GM21515 (cell line): ENCODE results near the gene CACHD1.
"Not testable (repeated sequence)": the region's sequence is repeated elsewhere in the genome, so short reads cannot be mapped to it uniquely, and the experiment has no call there.

ENCODE experiments used
- ATAC-seq: cut with Tn5 transposase; IDR thresholded peaks from one replicate; pipeline ENCODE4 v1.9.1; 2021; ENCODE audit not compliant: unreplicated experiment

The CACHD1 gene

DNA sequence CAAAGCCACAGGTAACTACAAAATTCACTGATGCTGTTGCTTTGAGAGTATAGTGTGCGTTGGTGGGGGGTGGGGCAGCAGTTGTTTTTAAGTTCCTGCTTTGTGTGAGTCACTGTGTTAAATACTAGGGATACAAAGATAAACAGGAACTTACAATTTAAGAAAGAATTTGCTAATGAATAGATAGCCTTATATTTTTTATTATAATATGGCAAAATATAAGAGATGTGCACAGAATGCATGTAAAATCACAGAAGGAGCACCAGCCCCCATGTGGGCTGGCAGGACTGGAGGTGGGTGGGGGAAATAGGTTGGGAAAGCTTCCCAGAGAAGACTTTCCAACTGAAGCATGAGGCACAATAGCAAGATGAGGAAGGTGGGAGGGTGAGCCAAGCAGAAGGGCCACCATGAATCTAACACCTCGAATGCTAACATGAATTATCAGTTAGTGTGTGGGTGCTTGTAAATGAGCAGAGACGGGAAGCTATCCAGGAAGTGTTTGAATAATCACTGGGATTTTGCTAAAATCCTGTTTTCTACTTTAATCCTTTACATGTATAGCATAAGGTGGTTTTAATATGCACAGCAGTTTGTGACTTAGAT is 217.9 kb downstream of the CACHD1 start:
- ATAC-seq: no peak

DNA sequence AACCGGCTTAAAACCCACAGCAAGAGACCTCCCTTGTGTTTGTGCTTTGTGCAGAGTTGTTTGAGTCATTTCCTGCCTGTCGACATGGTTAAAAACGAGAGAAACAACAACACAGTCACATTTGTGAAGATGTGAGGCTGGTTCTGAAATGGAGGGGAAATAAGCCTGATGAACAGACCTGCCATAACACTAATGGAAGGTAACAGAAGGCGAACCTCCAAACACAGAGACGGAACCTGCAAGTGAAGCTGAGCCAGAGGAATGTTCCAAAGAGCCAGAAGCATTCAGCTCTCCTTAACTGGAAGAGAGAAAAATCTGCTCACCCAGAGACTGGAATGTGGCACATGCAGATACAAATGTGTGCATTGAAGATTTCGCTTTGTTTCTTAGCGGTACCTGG is 221.7 kb downstream of the CACHD1 start:
- ATAC-seq: no peak

DNA sequence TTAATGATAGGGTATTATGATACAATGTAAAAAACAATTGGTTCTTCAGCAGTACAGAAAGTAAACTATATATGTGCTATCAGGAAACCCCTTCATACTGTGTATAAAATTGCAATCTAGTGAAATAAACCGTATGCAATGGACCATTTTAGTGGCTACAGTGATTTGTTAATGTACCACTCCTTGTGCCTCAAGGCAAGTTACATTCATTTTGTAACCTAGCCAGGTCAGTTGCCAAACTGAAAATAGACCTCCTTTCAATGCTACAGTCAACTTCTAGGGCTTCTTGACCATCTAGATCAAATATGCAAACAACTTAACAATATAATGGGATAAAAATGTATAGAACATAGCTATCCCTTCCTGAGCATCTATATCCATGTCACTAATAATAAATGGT is 223.0 kb downstream of the CACHD1 start:
- ATAC-seq: no peak

DNA sequence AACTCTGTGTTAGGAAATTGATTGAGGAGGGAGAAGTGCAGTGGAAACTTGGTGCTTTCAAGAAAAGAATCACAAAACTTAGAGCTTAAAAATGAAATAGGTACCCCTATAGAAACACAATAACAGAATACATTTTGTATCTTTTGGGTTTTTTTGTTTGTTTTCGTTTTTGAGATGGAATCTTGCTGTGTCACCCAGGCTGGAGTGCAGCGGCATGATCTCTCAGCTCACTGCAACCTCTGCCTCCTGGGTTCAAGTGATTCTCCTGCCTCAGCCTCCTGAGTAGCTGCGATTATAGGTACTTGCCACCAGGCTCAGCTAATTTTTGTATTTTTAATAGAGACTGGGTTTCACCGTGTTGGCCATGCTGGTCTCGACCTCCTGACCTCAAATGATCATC is 223.5 kb downstream of the CACHD1 start:
- ATAC-seq: no peak

DNA sequence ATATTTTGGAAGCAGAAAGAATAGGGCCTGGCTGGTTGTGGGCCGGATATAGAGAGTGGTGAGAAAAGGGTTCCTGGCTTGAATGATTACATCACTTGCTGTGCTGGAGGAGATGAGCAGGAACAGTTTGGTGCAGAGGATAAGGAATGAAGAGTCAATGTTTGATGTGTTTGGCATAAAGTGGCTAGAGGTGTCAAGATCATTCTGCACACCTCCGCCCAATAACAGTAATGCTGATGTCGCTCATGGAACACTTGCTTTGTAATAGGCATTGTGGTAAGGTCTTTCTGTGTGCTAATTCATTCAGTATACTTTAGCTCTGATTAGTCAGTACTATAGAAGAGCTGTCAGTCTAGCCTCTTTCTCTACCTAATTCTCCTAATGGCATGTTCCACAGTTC is 226.9 kb downstream of the CACHD1 start:
- no peak for ATAC-seq

DNA sequence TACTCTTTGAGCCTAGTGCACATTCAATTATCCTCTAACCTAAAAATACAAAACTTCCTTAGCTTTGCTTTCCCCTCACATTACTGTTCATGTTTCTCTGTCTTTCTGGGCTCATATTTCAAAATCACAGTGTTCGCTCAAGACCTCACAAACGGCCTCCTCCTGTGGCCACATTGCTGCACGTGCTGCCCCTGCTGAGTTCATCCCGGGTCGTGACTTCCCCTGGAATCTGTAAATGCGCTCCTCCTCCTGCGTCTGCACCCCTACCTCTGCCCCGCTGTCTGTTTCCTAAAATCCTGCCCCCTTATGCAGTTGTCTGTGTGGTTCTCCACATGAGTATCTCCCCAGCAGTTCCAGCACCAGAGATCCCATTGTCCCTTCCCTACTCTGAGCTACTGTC is 229.4 kb downstream of the CACHD1 start:
- no peak for ATAC-seq

DNA sequence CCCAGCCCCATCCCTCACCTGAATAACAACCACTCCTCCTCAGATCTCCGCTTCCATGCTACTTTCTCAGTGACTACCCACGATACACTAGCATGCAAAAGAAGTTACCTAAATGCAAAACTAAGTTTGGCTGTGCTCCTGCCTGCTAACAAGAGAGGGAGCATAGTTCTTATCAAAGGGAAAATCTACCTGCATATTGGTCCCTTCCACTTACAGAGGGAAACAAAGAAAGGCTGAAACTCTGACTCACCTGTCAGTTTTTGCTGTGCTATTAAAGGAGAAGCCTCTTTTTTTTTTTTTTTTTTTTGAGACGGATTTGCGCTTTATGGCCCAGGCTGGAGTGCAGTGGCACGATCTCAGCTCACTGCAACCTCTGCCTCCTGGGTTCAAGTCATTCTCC is 231.1 kb downstream of the CACHD1 start:
- ATAC-seq: no peak

DNA sequence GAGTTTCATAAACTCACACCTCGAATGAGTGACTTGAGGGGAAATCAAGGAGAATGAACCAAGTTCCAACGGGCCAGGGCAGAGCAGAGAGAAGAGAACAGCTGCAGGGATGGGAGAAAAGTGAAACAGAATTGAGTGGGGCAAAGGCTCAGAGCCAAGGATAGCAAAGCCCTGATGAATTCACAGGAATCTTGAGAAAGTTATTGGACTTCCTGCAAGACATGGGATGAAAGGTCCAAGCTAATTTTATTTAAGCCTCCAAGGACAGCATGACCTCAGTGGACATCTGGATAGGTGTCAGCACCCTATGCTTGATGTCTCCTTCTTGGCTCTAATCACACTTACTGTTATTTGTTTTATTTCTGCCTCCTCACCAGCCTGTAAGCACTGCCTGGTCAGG is 232.0 kb downstream of the CACHD1 start:
- ATAC-seq: no peak

DNA sequence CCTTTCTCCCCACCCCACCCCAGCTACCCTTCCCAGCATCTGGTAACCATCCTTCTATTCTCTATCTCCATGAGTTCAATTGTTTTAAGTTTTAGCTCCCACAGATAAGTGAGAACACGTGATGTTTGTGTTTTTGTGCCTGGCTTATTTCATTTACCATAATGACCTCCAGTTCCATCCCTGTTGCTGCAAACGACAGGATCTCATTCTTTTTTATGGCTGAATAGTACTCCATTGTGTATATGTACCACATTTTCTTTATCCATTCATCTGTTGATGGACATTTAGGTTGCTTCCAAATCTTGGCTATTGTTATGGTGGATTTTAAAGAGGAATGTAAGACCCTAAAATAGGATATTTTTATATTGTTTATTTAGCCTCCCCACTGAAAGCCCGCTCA is 232.7 kb downstream of the CACHD1 start:
- not testable (repeated sequence) for ATAC-seq

DNA sequence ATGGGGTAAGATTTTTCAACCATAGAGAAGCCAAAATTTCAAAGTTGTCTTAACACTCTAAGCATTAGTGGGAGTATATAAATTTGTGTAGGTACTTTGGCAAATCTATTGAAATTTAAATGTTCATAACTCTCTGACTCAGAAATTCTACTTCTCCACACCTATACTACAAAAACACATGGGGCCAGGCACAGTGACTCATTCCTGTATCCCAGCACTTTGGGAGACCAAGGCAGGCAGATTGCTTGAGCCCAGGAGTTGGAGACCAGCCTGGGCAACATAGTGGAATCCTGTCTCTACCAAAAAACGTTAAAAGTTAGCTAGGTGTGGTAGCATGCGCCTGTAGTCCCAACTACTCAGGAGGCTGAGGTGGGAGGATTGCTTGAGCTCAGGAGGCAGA is 233.7 kb downstream of the CACHD1 start:
- ATAC-seq: no peak

DNA sequence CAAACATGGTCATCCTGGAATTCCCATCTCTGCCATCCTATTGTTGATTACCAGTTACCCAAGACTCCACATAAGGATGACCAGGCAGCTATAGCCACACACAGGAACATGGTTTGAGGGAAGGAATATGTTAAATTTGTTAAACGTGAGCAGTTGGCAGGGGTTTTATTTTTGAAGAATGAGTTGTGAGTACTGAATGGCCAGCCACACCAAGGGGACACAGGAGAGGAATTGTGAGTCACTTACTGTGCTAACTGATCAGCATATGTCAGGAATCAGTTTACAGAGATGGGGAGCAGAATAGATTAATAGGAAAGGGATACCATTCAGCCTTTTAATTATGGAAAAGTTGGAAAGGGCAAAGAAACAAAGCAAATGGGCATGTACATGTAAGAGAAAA is 235.7 kb downstream of the CACHD1 start:
- no peak for ATAC-seq

DNA sequence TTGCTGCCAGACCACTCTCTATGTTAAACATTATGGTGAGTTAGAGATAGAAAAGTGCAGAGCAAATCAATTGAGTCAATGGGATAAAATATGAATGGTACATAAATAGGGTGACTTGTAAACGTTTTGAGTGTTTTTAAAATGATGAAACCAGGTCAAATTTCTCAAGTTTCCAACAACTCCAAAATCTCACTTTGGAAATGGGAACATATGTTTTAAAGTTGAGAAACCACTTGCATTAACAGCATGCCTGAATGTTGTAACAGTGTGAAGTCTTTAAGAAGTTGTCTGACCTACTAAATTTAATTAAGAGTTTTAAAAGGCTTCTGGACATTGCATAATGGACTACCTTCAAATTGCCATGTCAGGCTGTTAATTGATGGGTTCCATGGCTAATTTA is 241.3 kb downstream of the CACHD1 start:
- ATAC-seq: no peak

DNA sequence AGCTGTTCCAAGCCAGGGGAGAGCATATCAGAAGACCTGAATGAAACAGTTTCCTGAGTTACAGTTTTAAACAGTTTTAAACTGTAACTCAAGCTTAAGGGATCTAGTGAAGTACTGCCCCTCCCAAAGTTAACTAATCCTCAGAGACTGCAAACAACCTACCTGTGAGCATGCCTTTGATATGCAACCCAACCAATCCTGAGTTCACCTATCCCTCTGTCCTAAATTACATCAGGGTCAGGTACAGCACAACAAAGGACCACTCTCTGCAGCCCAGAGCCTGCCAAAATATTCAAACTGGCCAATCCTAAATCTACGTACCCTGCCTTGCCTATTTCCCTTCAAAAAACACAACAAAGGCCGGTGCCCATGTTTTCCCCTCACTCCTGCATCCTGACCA is 242.1 kb downstream of the CACHD1 start:
- no peak for ATAC-seq

DNA sequence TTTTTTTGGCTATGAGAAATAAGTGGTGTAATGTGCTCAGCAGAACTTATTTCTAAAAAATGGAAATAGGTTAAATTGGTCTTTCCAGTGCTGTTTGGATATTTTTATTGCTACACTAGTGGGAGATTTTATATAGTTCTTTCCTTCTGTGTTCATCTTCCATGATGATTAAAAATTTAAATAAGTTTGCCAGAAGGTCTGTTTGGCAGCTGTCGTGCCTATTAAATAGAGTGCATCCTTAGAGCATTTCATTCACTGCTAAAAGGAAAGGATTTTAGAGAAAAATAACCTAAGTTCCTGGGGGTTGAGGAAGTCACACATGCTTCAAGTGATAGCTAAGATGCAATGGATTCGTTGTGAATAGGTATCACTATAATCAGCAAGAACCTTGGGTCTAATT is 245.3 kb downstream of the CACHD1 start:
- no peak for ATAC-seq

DNA sequence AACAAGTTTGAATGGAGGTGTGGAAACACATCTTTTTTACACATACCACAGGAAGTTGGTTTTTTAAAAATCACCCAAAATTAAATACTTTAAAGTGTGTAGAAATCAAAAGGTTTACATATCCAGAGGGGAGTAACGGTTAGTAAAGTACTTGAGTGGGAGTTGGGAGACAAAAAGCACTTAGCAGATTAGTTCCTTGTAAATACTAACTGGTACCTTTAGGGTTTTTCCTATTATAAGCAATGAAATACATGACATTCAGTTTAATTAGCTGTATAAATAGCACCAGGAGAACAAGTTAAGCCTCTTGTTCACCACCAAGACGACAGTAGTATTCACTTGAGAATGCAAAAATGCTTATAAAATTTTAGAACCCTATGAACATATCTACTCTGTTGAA is 251.2 kb downstream of the CACHD1 start:
- no peak for ATAC-seq

DNA sequence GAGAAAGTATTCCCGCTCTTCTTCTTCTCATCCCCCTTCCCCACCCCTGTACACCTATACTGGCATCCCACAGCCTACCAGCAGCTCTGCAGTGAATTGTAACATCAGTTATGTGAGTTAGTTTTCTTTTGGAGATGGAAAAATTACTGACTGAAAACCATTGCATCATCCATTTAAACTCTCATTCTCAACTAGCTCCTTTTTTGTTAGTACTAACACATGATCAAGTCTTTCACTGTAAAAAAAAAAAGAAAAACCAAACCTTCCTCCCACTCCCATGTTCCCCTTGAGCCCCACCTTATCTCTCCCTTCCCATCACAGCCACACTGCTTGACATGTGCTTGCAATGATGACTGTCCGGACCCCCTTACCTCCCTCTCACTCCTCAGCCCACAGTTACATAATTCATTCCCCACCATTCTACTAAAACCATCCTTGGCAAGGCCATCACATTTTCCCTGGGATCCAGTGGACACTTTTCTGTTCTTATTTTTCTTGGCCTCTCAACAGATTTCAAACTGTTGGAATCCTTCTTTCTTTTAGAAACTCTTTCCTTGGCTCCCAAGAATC is 251.7 kb downstream of the CACHD1 start:
- no peak for ATAC-seq

DNA sequence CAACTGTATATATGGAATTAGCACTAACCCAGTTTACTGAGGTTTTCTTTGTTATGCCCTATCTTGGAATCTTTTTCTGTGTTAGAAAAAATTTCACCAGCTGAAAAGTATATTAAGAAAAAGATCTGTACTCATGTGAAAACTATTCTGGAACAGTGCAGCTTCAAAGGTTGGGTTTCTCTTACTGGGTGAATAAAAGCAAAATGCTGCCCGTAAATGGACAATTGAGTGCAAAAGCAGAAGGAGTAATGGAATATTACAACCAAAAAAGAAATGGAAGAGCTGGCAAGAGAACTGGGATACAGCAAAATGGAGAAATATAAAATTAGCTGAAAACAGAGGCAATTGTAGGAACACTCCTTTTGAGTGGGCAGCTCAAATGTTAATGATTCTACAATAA is 257.9 kb downstream of the CACHD1 start:
- no peak for ATAC-seq

DNA sequence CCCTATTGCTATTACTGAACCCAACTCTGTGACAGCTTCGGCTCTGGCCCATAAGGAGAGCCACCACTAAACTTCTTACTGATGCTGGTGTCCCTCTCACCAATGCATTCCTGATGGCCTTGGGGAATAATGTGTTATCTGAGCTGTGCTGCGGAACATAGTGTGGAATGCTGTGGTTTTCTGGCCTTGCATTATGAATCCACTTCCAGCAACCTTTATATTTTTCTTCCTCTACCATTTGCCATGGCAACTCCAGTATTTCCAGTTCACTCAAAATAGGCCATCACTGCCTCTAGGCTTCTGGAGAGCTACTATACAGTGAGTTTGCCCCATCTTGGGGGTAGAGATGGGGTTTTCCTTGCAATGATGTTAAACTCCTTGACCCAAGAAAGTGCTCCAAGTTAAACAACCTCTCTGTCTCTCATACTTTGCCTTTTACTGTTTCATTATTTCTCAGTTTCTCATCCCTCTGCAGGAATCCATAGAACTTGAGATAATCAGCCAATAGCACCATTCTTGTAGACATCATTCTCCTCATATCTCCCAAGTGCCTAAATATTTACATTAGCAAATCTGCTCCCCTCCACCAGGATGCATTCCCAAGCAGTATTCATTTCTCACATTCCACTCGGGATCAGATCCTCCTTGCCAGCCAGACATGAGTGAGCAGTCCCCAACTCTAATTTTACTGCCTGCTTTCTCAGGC is 263.8 kb downstream of the CACHD1 start:
- ATAC-seq: no peak

DNA sequence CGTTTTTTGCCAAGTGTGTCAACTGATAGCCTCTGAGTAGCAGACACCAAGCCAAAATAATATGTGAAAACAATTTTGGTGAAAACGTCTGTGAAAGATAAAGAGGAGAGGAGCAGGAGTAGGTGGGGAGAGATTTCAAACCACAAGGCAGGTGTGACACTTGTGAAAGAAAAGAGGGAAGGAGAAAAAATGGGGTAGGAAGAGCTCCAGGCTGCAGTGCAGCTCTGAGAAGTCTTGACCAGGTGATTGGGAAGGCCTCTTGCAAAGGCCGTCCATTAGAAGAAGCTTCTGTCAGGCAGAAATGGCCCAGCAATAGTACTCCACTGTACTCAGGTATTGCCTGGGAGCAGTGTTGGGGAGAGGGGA is 264.3 kb downstream of the CACHD1 start:
- no peak for ATAC-seq

DNA sequence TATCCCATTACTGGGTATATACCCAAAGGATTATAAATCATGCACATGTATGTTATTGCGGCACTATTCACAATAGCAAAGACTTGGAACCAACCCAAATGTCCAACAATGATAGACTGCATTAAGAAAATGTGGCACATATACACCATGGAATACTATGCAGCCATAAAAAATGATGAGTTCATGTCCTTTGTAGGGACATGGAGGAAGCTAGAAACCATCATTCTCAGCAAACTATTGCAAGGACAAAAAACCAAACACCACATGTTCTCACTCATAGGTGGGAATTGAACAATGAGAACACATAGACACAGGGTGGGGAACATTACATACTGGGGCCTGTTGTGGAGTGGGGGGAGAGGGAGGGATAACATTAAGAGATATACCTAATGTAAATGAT is 270.8 kb downstream of the CACHD1 start:
- ATAC-seq: not testable (repeated sequence)
